HG03280 (cell line): Measurements from ENCODE around the gene BEST1.

ENCODE experiments used
- ATAC-seq: cut with Tn5 transposase; IDR thresholded peaks from one replicate; pipeline ENCODE4 v1.9.1; 2021; ENCODE audit warnings: mild to moderate bottlenecking, moderate library complexity; ENCODE audit not compliant: unreplicated experiment

BEST1 gene

DNA sequence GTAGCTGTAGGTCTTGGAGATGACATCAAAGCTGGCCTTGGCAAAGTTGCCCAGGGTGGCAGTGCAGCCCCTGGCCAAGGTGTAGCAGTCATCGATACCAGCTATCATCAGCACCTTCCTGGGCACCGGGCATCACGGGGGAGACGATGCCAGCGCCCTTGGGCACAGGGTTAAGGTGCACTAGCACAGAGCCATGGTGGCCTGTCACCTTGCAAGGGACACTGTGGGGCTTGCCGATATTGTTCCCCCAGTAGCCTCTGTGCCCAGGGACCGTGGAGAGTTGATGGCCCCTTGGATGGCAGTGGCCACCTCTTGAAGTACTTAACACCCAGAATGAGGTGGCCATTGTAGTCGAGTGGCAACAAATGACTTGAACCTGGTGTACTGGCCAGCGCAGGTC, 61.7 kb downstream of the BEST1 start:
- ATAC-seq = no peak

DNA sequence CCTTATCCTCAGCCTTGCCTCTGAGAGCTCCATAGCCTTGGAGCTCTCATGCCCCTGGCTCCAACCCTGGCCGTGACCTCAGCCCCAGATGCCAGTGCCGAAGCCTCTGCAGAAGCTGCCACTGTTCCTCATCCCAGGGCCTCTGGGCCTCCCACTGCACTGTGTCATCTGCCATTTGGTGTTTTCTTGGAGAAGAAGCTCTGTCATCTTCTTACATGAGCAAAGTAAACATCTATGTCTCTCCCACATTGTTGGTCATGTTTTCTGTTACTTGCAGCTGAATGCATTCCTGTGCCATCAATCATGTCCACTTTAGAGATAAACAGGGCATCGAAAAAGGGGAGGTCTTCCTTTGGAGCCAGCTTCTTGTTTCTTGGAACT, 62.3 kb downstream of the BEST1 start:
- ATAC-seq = no peak

DNA sequence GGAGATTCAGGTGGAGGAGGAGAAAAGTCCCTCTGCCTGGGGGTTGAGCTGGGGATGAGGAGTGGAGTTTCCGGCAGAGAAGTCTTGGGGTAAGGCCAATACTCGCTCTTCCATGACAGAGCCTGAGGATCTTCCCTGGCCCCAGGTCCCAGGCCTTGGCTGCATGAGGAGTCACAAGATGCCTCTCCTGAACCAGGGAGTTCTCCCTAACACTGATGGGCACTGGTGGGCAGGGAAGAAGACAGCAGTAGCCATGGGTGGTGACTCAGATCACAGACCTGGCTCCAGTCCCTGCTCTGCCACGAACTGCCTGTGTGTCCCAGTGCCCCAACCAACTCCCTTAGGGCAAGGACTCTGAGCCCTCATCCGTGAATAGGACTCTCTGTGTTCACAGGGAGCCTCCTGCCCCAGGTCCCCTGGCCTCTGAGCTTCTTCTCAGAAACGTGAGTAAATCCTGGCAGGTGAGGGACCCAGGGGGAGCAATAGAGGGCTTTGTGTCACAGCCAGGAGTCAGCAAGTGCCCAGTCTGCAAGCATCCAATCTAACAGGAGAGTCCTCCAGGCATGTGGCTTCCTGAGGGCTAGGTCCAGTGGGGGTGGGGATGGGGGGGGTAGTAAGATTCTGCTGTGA, 62.8 kb downstream of the BEST1 start:
- no peak for ATAC-seq
